ENCODE data around the gene EYA2.

EYA2 gene

DNA sequence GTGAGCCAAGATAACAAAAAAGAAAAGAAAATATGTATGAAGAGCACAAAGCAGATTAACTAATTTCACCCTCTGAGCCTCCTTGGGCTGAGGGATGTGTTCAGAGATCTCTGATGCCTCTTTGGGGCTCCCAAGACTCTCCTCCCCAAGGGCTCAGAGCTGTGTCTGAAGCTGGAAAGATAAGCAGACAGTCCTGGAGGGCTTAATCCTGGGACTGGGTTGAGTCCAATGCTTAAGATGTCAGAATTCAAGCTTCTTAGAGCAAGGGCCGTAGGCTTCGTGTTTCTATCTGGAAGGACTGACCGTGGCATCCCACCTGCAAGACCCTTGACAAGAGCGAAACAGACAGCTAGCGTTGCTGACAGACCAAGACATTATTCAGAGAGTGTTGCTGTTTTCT, 232.9 kb downstream of the EYA2 start:
- H3K4me3 ChIP-seq (replicated peaks in 1 of 2; ENCODE audit: low read depth in 2 of 2, low read length in 2 of 2), result no peak overlapping the region
- TF ChIP-seq, protein P1, sequence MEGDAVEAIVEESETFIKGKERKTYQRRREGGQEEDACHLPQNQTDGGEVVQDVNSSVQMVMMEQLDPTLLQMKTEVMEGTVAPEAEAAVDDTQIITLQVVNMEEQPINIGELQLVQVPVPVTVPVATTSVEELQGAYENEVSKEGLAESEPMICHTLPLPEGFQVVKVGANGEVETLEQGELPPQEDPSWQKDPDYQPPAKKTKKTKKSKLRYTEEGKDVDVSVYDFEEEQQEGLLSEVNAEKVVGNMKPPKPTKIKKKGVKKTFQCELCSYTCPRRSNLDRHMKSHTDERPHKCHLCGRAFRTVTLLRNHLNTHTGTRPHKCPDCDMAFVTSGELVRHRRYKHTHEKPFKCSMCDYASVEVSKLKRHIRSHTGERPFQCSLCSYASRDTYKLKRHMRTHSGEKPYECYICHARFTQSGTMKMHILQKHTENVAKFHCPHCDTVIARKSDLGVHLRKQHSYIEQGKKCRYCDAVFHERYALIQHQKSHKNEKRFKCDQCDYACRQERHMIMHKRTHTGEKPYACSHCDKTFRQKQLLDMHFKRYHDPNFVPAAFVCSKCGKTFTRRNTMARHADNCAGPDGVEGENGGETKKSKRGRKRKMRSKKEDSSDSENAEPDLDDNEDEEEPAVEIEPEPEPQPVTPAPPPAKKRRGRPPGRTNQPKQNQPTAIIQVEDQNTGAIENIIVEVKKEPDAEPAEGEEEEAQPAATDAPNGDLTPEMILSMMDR (IDR thresholded peaks at IDR 0.05; ENCODE audit: low read depth, low read length), result no peak
- DNase-seq (ENCODE audit: low read depth in 2 of 2), result no peak

DNA sequence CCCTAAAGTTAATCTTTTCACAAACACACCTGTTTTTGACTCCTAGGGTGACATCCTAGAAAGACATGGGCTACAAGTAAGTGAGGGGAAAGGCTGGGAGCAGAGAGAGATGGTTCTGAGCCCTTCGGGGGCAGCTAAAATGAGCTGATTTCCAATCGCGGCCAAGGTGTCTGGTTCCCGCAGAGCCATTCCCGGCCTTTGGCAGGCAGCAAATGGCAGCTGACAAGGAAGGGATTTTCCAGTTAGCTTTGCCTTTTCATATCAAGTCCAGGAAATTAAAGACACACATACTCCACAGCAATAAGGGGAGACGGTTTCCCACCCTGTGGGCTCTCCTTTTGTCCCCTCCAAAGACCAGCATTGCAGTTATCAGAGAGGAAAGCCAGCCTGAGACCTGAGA, 233.4 kb downstream of the EYA2 start:
- DNase-seq (ENCODE audit: low read depth in 2 of 2), result no peak
- TF ChIP-seq, protein P1 (IDR thresholded peaks at IDR 0.05; ENCODE audit: low read depth, low read length), result no peak
- no peak overlapping the region for H3K4me3 ChIP-seq (replicated peaks in 1 of 2; ENCODE audit: low read depth in 2 of 2, low read length in 2 of 2)

DNA sequence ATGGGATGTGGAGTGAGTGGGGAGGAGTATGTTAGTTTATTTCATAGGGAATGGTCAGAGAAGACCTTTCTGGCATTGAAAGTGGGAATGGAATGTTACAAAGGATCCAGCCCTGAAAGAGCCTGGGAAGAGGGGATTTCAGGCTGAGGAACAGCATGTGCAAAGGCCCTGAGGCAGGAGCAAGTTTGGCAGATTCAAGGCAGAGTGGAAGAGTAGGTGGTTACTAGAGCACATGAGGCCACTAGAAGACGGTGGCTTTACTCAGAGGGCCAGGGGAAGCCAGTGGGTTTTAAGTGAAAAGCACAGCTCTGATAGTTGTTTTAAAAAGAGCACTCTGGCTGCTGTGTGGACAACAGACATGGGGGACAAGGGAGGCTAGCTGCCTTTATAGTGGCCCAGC, 234.7 kb downstream of the EYA2 start:
- no peak for DNase-seq (ENCODE audit: low read depth in 2 of 2)
- H3K4me3 ChIP-seq (replicated peaks in 1 of 2; ENCODE audit: low read depth in 2 of 2, low read length in 2 of 2), result no peak overlapping the region
- TF ChIP-seq, protein P1 (IDR thresholded peaks at IDR 0.05; ENCODE audit: low read depth, low read length), result no peak

DNA sequence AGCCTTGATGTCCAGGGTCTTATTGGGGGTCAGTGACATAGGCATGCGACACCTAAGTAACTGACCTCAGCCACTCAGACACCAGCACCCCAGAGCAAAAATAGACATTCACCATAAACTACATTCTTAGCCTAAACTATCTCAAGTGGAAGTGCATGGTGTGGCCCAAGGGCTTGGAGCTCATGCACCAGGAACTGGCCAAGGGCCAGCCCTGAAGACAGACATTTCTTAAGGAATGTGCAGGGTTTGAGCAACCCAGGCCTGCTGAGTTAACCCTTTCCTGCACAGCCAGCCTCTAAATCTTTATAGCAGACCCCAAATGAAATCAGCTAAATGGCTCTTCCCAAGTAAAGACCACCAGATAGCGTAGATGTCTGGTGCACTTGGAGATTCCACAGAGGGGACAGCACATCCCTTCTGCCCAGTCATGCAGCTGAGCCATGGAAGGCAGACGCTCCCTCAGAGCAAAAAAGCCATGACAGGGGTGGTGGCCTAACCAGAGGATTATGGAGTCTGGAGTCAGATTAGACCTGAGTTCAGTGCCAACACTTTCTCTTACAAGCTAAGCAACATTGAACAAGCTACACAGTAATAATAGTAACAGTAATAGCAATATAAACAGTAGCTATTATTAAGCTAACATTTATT, 239.3 kb downstream of the EYA2 start:
- TF ChIP-seq, protein P1 (IDR thresholded peaks at IDR 0.05; ENCODE audit: low read depth, low read length), result no peak
- no peak overlapping the region for H3K4me3 ChIP-seq (replicated peaks in 1 of 2; ENCODE audit: low read depth in 2 of 2, low read length in 2 of 2)
- peak; percentile 81 to 89 for DNase-seq (ENCODE audit: low read depth in 2 of 2)

DNA sequence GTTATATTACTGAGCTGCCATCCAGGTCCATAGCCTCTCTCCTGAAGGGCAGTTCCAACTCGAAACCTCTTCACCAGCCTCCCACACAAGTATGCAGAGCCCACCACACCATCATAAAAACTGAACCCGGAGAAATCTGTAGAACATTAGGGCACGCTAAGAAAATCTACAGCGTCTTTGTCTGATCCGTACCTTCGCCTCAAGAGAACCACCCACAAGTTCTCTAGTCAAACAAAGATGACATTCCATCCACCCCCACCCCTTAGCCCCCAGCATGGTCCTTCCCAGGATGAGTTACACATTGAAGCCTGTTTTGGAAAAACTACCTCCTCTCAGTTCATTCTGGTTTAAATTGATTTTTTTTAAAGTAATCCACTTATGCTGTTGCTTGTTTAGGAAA, 242.1 kb downstream of the EYA2 start:
- TF ChIP-seq, protein P1 (IDR thresholded peaks at IDR 0.05; ENCODE audit: low read depth, low read length), result no peak
- no peak for DNase-seq (ENCODE audit: low read depth in 2 of 2)
- no peak overlapping the region for H3K4me3 ChIP-seq (replicated peaks in 1 of 2; ENCODE audit: low read depth in 2 of 2, low read length in 2 of 2)

DNA sequence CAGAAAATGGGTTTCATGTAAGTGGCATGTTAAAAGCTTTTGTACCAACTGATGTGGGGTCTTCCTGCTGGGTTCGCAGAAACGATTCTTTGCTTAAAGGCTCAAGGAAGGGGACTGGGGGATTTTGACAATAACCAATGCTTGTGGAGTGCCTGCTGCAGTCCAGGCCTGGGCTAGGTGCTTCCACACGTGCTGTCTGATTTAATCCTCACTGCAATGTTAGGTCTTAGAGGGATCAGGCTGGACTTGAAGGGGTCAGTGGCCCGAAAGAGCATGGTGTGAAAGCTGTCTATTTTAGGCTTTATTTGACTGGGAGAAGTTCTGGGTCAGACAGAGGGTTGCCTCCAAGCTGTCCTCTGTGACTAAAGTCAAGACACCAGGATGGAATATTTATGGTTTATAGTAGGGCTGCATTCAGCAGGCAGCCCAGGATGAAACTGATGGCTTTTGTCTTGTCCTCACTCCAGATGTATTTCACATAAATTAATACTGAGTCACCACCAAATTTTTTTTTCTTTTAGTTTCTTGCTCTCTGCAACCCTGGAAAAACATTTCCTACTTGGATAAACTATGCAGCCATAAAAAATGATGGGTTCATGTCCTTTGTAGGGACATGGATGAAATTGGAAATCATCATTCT, 242.7 kb downstream of the EYA2 start:
- DNase-seq (ENCODE audit: low read depth in 2 of 2), result peak in 1 of 2 donors; percentile 24
- TF ChIP-seq, protein P1 (IDR thresholded peaks at IDR 0.05; ENCODE audit: low read depth, low read length), result no peak
- no peak overlapping the region for H3K4me3 ChIP-seq (replicated peaks in 1 of 2; ENCODE audit: low read depth in 2 of 2, low read length in 2 of 2)
